Hepatocyte (in vitro differentiated cells): Measurements from ENCODE around the gene RUNX1. TPM values are rescaled to one million over a fixed set of nuclear protein-coding genes. Genes with fewer than 3 reads are reported as not detected.
A peak's percentile ranks its signal among the peaks of the same experiment; 100 is the strongest.

Experiments
- DNase-seq: peaks from one replicate; pipeline ENCODE4 v3.0.0-alpha.2; 2016; ENCODE audit warnings: low spot score
- H2AFZ ChIP-seq: fragments of 200-600 bp; sonication (generic); 2 replicates; pipeline ENCODE4 v1.6.0; 2016; ENCODE audit warnings: antibody characterized with exemption, mild to moderate bottlenecking
- H3K27ac ChIP-seq: fragments of 200-600 bp; sonication (generic); 2 replicates; pipeline ENCODE4 v1.5.1; 2016; ENCODE audit warnings: mild to moderate bottlenecking
- H3K27me3 ChIP-seq: fragments of 200-600 bp; sonication (generic); 2 replicates; pipeline ENCODE4 v1.6.1; 2016
- H3K36me3 ChIP-seq: fragments of 200-600 bp; sonication (generic); replicated peaks from 2 replicates; pipeline ENCODE4 v1.5.1; 2016; ENCODE audit warnings: low read depth; ENCODE audit not compliant: insufficient read depth
- H3K4me1 ChIP-seq: fragments of 200-600 bp; sonication (generic); 2 replicates; pipeline ENCODE4 v1.5.1; 2016; ENCODE audit warnings: mild to moderate bottlenecking, moderate library complexity; ENCODE audit not compliant: insufficient read depth
- H3K4me2 ChIP-seq: fragments of 200-600 bp; sonication (generic); 2 replicates; pipeline ENCODE4 v1.6.0; 2016
- H3K4me3 ChIP-seq: fragments of 200-600 bp; sonication (generic); 2 replicates; pipeline ENCODE4 v1.5.1; 2016; ENCODE audit warnings: mild to moderate bottlenecking
- H3K79me2 ChIP-seq: fragments of 200-600 bp; sonication (generic); 2 replicates; pipeline ENCODE4 v1.6.0; 2017; ENCODE audit warnings: mild to moderate bottlenecking
- H3K9me2 ChIP-seq: fragments of 200-600 bp; sonication (generic); replicated peaks from 2 replicates; pipeline ENCODE4 v1.6.0; 2017; ENCODE audit warnings: mild to moderate bottlenecking; ENCODE audit not compliant: insufficient read depth
- H3K9me3 ChIP-seq: fragments of 200-600 bp; sonication (generic); 2 replicates; pipeline ENCODE4 v1.5.1; 2016; ENCODE audit warnings: low read depth, mild to moderate bottlenecking
- H4K20me1 ChIP-seq: fragments of 200-600 bp; sonication (generic); 2 replicates; pipeline ENCODE4 v1.6.0; 2016; ENCODE audit warnings: mild to moderate bottlenecking; ENCODE audit not compliant: insufficient read depth, poor library complexity, severe bottlenecking
- CTCF ChIP-seq: fragments of 200-600 bp; sonication (generic); IDR thresholded peaks from 2 replicates; pipeline ENCODE4 v1.5.1; 2016; ENCODE audit warnings: antibody characterized with exemption, mild to moderate bottlenecking; ENCODE audit not compliant: poor library complexity
- EZH2 ChIP-seq: fragments of 200-600 bp; sonication (generic); IDR thresholded peaks from 2 replicates; pipeline ENCODE4 v1.6.1; 2016; ENCODE audit warnings: antibody characterized with exemption, mild to moderate bottlenecking, borderline replicate concordance
- EZH2phosphoT487 ChIP-seq: fragments of 200-600 bp; sonication (generic); IDR thresholded peaks from one replicate; pipeline ENCODE4 v1.6.1; 2018; ENCODE audit warnings: antibody characterized with exemption, mild to moderate bottlenecking, low read depth, moderate library complexity; ENCODE audit not compliant: unreplicated experiment, severe bottlenecking
- WGBS: methylation state at CpG from one replicate; pipeline ENCODE4 v1.1.6; 2016; ENCODE audit warnings: low lambda C conversion rate; ENCODE audit errors: missing lambda C conversion rate; 5-methylcytosine and 5-hydroxymethylcytosine counted together
- polyA plus RNA-seq: library from polyadenylated mRNA; unstranded; fragments of >200 nt; fragmentation: Nextera tagmentation; extraction: Ambion mirVana; gene quantifications from 2 replicates; pipeline ENCODE4 v1.2.1, GENCODE V29; 2016
- total RNA-seq: library from RNA; depleted of rRNA; stranded (reverse); fragments of >200 nt; gene quantifications from 2 replicates; pipeline ENCODE4 v1.2.3, GENCODE V29; 2014

RUNX1 gene
- total and polyA plus RNA-seq, 2 experiments from 2014 or later = 8.5 to 10.9 TPM

- no peak overlapping the region for H3K4me3 ChIP-seq
- no peak for TF ChIP-seq EZH2phosphoT487
- no peak for TF ChIP-seq EZH2
- no peak for TF ChIP-seq CTCF
- H3K27me3 ChIP-seq = no peaks in the 10 kb centered on the region
- H3K79me2 ChIP-seq = no peaks in the 10 kb centered on the region
- DNase-seq = peak; percentile 73
- H3K4me1 ChIP-seq = peaks cover 68% of the 10 kb centered on the region
- peak overlapping the region; percentile 90 for H3K27ac ChIP-seq
- peak overlapping the region; percentile 48 for H3K4me2 ChIP-seq
- no peak overlapping the region for H2AFZ ChIP-seq
- no peaks in the 10 kb centered on the region for H3K9me2 ChIP-seq
- no peaks in the 10 kb centered on the region for H3K36me3 ChIP-seq
- WGBS = 50% methylated on average over 7 of the region's 7 CpGs
- H3K9me3 ChIP-seq = no peaks in the 10 kb centered on the region
- no peaks in the 10 kb centered on the region for H4K20me1 ChIP-seq
These were observed 252.4 kb downstream of the RUNX1 start for GRCh38 chr21:34796518-34797200.

- Histone ChIP-seq H3K4me2 (peak overlapping the region; percentile 48), H3K79me2 (no peaks in the 10 kb centered on the region), H2AFZ (no peak overlapping the region), H3K9me3 (no peaks in the 10 kb centered on the region), H4K20me1 (no peaks in the 10 kb centered on the region), H3K4me3 (no peak overlapping the region), H3K4me1 (peaks cover 60% of the 10 kb centered on the region), H3K27me3 (no peaks in the 10 kb centered on the region), H3K9me2 (no peaks in the 10 kb centered on the region), H3K27ac (peak overlapping the region; percentile 90), H3K36me3 (no peaks in the 10 kb centered on the region)
- 34% methylated on average over 7 of the region's 7 CpGs for WGBS
- TF ChIP-seq EZH2 = no peak
- TF ChIP-seq EZH2phosphoT487 = no peak
- TF ChIP-seq CTCF = no peak
- DNase-seq = peak; percentile 68
These were observed 253.4 kb downstream of the RUNX1 start for GRCh38 chr21:34795548-34796180.

- no peaks in the 10 kb centered on the region for H3K27me3 ChIP-seq
- H3K4me3 ChIP-seq = no peak overlapping the region
- no peaks in the 10 kb centered on the region for H3K79me2 ChIP-seq
- WGBS = 26% methylated on average over 5 of the region's 5 CpGs
- peak overlapping the region; percentile 48 for H3K4me2 ChIP-seq
- no peaks in the 10 kb centered on the region for H3K36me3 ChIP-seq
- DNase-seq = peak; percentile 66
- H3K9me2 ChIP-seq = no peaks in the 10 kb centered on the region
- H2AFZ ChIP-seq = peak overlapping the region; percentile 13
- H4K20me1 ChIP-seq = no peaks in the 10 kb centered on the region
- H3K27ac ChIP-seq = peak overlapping the region; percentile 90
- H3K4me1 ChIP-seq = peaks cover 55% of the 10 kb centered on the region
- no peaks in the 10 kb centered on the region for H3K9me3 ChIP-seq
- TF ChIP-seq CTCF (peak; percentile 35), EZH2phosphoT487 (no peak)
These were observed 253.9 kb downstream of the RUNX1 start for GRCh38 chr21:34795175-34795547.
